ENCODE results near the gene RAPGEF4. TPM values are rescaled to one million over a fixed set of nuclear protein-coding genes. Genes with fewer than 3 reads are reported as not detected.

RAPGEF4 gene
- total RNA-seq, 1 experiment from 2014 or later = 0.62 TPM

GRCh38 chr2:173059292-173059691, 323.6 kb downstream of the RAPGEF4 start:
- intact Hi-C loops (cut with micrococcal nuclease; ENCODE audit: unreplicated experiment) = no loop called here
- no TSS peak for BruUV-seq (replicated peaks)
- ATAC-seq (no peak), DNase-seq (ENCODE audit: low read depth, low spot score) (no peak)
- Histone ChIP-seq H3K27ac (ENCODE audit: low read length) (peak overlapping the region; percentile 69; the same call in 1 of the 2 replicates), H3K9me3 (ENCODE audit: control insufficient read depth, insufficient read depth, low read depth, low read length) (no peaks in the 10 kb centered on the region), H3K27me3 (ENCODE audit: control insufficient read depth, insufficient read depth, low read length) (no peaks in the 10 kb centered on the region), H3K4me1 (ENCODE audit: control insufficient read depth, insufficient read depth, low read length) (peaks cover 4% of the 10 kb centered on the region; the same call in 1 of the 2 replicates), H3K4me3 (ENCODE audit: low read depth in 2 of 2, low read length in 2 of 2) (no peak overlapping the region), H3K36me3 (ENCODE audit: control insufficient read depth, insufficient read depth, low read length) (no peaks in the 10 kb centered on the region)
- in situ Hi-C loops (cut with HindIII; ENCODE audit: low pct_unique_long_range_greater_than_20kb, low sequenced_read_pairs) = no loop called here
- CTCF ChIA-PET = no interaction called here
- TF ChIP-seq REST (IDR thresholded peaks at IDR 0.05; ENCODE audit: insufficient read depth in 1 of 2, low read depth in 2 of 2, low read length in 1 of 2) = no peak
- TF ChIP-seq POLR2AphosphoS5 (IDR thresholded peaks at IDR 0.05; ENCODE audit: low read depth, low read length) = no peak
- TF ChIP-seq CTCF (IDR thresholded peaks at IDR 0.05) = no peak
- no peak for TF ChIP-seq TCF7L2 (IDR thresholded peaks at IDR 0.05; ENCODE audit: low read depth, low read length)
- TF ChIP-seq SIN3A (IDR thresholded peaks at IDR 0.05; ENCODE audit: borderline replicate concordance, insufficient read depth, low read depth, low read length) = no peak
- POLR2A ChIA-PET = interaction anchor here (0.7 kb wide), 1 partner anchor 10 kb away, joined by 3 read pairs; no protein-coding TSS in a partner anchor

GRCh38 chr2:173059971-173060461, 324.4 kb downstream of the RAPGEF4 start:
- in situ Hi-C loops (cut with HindIII; ENCODE audit: low pct_unique_long_range_greater_than_20kb, low sequenced_read_pairs) = no loop called here
- CTCF ChIA-PET = no interaction called here
- ATAC-seq = no peak

More at GRCh38 chr2:173059971-173060461, 324.4 kb downstream of the RAPGEF4 start:
- Histone ChIP-seq H3K36me3 (ENCODE audit: control insufficient read depth, insufficient read depth, low read length) (no peaks in the 10 kb centered on the region), H3K4me3 (ENCODE audit: low read depth in 2 of 2, low read length in 2 of 2) (no peak overlapping the region), H3K27me3 (ENCODE audit: control insufficient read depth, insufficient read depth, low read length) (no peaks in the 10 kb centered on the region), H3K4me1 (ENCODE audit: control insufficient read depth, insufficient read depth, low read length) (no peaks in the 10 kb centered on the region), H3K27ac (ENCODE audit: low read length) (peak overlapping the region; percentile 48; the same call in 1 of the 2 replicates), H3K9me3 (ENCODE audit: control insufficient read depth, insufficient read depth, low read depth, low read length) (no peaks in the 10 kb centered on the region)
- no peak for DNase-seq (ENCODE audit: low read depth, low spot score)
- intact Hi-C loops (cut with micrococcal nuclease; ENCODE audit: unreplicated experiment) = no loop called here
- POLR2A ChIA-PET = no interaction called here
- BruUV-seq (replicated peaks) = no TSS peak
- TF ChIP-seq SIN3A (IDR thresholded peaks at IDR 0.05; ENCODE audit: borderline replicate concordance, insufficient read depth, low read depth, low read length) = no peak
- no peak for TF ChIP-seq REST (IDR thresholded peaks at IDR 0.05; ENCODE audit: insufficient read depth in 1 of 2, low read depth in 2 of 2, low read length in 1 of 2)

Data from Panc1 (cell line).